GM12891 (cell line): ENCODE data around the gene SRPX2.

Experiments used
- POLR2A ChIP-seq: IDR thresholded peaks from 2 replicates; pipeline ENCODE4 v1.6.1; 2011; ENCODE audit warnings: low read depth, low read length, control low read depth
- POLR2AphosphoS5 ChIP-seq: IDR thresholded peaks from 2 replicates; pipeline ENCODE4 v1.6.1; 2011; ENCODE audit warnings: low read depth, low read length, control low read depth
- POU2F2 ChIP-seq: IDR thresholded peaks from 2 replicates; pipeline ENCODE4 v1.6.1; 2011; ENCODE audit warnings: low read depth, mild to moderate bottlenecking, control low read depth, low read length, moderate library complexity
- SPI1 ChIP-seq: IDR thresholded peaks from 2 replicates; pipeline ENCODE4 v1.6.1; 2011; ENCODE audit warnings: low read depth, low read length, control low read depth
- TAF1 ChIP-seq: IDR thresholded peaks from 2 replicates; pipeline ENCODE4 v1.6.1; 2011; ENCODE audit warnings: low read depth, low read length, control low read depth

GRCh38 chrX:100606753-100607152, 37.2 kb upstream of the SRPX2 start:
- TF ChIP-seq POLR2A = no peak
- no peak for TF ChIP-seq POLR2AphosphoS5
- no peak for TF ChIP-seq TAF1
- TF ChIP-seq POU2F2 = no peak
- no peak for TF ChIP-seq SPI1
